Superior temporal gyrus (tissue), 1 donor: ENCODE data around the gene NCF4.

Experiments
- DNase-seq: peaks from one replicate; pipeline ENCODE4 v3.0.0-alpha.2; 2016; ENCODE audit errors: extremely low spot score

The NCF4 gene

DNA sequence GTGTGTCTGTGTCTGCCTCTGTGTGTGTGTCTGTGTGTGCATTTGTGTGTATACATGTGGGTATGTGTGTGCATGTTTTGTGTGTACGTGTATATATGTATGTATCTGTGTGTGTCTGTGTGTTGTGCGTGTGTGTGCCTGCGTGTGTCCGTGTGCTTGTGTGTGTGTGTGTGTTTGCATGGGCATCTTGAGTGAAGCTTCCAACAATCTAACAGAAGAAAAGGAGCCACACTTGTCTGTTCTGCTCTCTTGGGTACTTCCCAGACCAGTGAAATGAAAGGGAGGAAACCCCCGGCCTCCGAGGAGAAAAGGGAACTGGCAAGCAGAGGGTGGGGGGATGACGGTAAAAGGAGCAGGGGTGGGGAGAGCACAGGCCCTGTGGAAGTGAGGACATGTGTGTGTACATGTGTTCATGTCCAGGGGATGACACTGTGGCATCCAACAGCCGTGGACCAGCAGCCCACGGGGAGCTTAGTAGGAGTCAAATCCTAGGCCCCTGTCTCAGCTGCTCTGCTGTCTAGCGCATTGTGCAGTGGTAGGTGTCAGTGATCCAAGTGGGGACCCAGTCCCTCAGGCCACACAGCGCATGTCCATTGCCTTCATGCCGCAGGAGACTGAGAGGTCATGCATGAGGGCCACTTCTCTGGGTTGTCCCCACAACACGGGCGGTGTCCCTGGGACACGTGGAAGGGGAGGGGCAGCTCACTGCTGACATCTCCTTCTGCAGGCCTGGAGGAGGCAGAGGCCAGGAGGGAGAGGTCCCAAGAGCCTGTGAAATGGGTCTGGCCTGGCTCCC, 60.7 kb downstream of the NCF4 start:
- no peak for DNase-seq

GRCh38 chr22:36922105-36922608, 61.4 kb downstream of the NCF4 start:
- DNase-seq, result no peak

- no peak for DNase-seq
Measured at GRCh38 chr22:36922711-36923110, 61.9 kb downstream of the NCF4 start.

DNA sequence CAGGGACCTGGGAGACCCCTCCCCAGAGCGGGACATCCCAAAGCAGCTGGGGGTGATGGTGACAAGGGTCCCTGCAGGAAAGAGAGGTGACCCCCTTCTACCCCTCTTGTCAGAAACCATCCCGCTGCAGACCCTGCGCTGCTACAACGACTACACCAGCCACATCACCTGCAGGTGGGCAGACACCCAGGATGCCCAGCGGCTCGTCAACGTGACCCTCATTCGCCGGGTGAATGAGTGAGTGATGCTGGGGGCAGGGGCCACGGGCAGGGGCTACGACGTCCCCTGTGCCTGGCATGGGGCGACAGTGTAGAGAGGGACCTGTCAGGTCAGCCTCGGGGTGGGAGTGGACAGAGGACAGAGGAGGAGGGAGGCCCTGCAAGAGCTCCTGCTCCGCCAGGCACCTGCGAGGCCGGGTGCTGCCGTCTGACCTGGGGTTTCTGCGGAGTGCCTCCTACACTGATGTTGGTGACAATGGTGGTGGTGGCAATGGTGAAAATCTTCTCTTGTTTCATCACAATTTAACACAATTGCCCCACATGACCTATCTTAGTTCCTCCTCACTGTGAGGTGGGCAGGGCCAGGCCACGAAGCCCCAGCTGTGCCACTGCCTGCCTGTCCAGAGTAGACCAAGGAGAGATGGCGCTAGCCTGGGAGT, 62.5 kb downstream of the NCF4 start:
- no peak for DNase-seq

DNA sequence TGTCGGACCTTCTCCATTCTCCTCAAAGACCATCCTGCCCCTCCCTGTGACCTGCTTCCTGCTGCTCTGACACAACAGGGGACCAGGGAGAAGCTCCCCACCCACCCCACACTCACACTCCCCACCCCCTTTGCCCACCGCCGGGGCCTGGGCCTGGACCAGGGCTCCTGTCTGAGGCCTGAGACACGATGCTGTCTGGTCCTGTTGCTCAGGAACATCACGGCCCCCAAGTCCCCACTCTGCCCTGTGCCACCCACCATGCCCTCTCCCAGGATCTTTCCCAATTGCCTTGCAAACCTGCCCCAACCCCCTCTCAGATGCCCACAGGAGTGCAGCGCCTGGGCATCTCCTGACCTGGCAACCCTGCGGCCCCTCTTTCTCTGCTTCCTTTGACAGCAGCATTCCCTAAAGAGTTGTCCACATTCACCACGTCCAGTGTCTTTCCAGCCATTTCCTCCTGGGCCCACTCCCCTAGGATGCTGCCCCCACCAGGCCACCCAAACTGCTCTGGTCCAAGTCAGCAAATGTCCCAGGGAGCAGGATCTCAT, 63.4 kb downstream of the NCF4 start:
- DNase-seq, result no peak

DNA sequence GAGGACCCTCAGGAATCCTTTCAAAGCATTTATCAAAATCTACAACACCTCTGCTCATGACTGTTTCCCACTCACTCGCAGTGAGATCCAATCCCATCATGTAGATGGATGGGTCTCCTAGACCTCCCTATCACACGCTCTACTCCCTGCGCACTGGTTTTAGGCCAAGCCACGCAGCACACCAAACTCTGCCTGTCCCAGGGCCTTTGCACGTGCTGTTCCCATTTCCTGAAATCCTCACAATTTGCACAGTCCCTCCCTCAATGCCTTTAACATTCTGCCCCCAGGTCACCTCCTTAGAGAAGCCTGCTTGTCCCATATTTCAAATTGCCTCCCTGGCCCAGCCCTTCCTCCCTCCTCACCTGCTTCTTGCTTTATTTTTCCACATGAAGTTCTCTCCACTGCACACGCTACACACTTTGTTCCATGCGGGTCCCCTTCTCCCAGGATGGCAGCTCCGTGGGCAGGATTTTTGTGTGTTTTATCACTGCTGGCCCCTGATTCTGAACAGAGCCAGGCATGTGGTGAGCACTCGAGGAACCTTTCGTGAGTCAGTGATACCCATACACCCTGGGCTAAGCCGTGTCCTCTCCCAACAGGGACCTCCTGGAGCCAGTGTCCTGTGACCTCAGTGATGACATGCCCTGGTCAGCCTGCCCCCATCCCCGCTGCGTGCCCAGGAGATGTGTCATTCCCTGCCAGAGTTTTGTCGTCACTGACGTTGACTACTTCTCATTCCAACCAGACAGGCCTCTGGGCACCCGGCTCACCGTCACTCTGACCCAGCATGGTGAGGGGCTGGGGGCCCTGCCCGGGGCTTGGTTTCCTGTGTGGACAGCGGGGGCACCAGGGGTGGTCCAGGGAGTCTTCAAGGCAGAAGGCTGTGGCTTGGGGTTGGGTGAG, 64.8 kb downstream of the NCF4 start:
- DNase-seq, result no peak

- no peak for DNase-seq
Measured at GRCh38 chr22:36926309-36926708, 65.5 kb downstream of the NCF4 start.

DNA sequence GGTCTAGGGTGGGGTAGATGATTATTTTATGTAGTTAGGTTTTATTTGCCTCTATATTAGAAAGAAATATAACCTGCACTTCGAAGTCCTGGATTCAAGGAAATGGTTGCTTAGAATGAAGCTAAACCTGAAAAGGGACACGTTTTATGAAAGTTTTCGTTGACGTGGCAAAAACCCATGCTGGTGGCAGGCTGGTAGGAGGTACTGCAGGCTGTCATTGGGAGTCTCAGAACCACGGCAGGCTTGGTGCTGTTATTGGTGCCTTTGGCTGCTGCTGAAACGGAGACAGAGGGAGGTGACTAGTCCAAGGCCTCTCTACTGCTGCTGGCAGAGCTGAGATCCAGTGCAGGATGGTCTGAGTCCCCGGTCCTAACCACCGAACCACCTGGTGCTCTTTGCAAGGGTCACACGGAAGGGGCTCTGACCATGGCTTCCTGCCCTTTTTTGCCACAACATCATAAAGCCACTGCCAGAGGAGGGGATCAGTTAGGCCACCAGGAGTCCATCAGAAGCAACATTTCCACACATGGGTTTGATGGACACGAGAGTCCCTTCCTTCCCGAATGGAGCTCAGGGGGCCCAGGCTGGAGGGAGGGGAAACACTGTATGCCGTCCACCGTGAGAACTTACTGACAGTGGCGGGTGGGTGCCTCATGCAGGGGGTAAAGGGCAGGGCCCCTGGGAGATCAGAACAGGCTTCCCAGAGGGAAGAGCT, 66.1 kb downstream of the NCF4 start:
- DNase-seq, result no peak
